Lower leg skin (tissue), 3 donors: Measurements from ENCODE around the gene PIK3R1.

Experiments
- CTCF ChIP-seq, 3 donors: fragments of 450-650 bp; IDR thresholded peaks; one replicate each; pipeline ENCODE4 v1.5.1; 2016; ENCODE audit warnings: antibody characterized with exemption in 3 of 3, mild to moderate bottlenecking in 3 of 3, moderate library complexity in 2 of 3
- POLR2A ChIP-seq, 2 donors: fragments of 450-650 bp; IDR thresholded peaks; one replicate each; pipeline ENCODE4 v1.6.1; 2016 to 2017; ENCODE audit warnings: antibody characterized with exemption in 2 of 2, mild to moderate bottlenecking in 1 of 2, moderate library complexity in 1 of 2

- TF ChIP-seq CTCF (IDR thresholded peaks at IDR 0.05) (no peak), POLR2A (IDR thresholded peaks at IDR 0.05) (no peak)
Observed at GRCh38 chr5:68257210-68257609, 41.7 kb downstream of the PIK3R1 start.
